ENCODE measurements around the gene ZNF223.

The ZNF223 gene

DNA sequence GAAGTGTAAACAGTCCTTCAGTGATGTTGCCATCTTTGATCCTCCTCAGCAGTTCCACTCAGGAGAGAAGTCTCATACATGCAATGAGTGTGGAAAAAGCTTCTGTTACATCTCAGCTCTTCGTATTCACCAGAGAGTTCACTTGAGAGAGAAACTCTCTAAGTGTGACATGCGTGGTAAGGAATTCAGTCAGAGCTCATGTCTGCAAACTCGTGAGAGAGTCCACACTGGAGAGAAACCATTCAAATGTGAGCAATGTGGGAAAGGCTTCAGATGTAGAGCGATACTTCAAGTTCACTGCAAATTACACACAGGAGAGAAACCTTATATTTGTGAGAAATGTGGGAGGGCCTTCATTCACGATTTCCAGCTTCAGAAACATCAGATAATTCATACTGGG lies 41.4 kb upstream of the ZNF223 start:
- TF ChIP-seq, protein P1, sequence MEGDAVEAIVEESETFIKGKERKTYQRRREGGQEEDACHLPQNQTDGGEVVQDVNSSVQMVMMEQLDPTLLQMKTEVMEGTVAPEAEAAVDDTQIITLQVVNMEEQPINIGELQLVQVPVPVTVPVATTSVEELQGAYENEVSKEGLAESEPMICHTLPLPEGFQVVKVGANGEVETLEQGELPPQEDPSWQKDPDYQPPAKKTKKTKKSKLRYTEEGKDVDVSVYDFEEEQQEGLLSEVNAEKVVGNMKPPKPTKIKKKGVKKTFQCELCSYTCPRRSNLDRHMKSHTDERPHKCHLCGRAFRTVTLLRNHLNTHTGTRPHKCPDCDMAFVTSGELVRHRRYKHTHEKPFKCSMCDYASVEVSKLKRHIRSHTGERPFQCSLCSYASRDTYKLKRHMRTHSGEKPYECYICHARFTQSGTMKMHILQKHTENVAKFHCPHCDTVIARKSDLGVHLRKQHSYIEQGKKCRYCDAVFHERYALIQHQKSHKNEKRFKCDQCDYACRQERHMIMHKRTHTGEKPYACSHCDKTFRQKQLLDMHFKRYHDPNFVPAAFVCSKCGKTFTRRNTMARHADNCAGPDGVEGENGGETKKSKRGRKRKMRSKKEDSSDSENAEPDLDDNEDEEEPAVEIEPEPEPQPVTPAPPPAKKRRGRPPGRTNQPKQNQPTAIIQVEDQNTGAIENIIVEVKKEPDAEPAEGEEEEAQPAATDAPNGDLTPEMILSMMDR (IDR thresholded peaks at IDR 0.05; ENCODE audit: control insufficient read depth, insufficient read depth, low read depth, low read length, missing control alignments) = no peak
- H3K4me3 ChIP-seq (ENCODE audit: control insufficient read depth, low read depth, low read length) = no peak overlapping the region
- no peak for DNase-seq (ENCODE audit: low read depth)

DNA sequence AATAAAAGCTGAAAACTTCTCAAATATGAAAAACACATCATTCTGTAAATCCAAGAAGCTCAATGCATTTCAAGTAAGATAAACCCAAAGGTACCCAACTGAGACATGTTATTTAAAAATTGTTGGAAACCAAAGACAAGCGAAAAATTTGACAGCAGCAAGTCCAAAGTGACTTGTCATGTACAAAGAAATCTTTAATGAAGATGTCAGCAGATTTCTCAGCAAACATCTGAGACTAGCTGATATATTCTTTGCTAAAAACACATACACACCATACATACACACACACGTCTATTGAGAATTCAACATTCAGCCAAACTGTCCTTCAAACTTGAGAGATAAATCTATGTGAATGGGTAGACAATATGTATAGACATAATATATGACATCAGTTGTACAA lies 32.3 kb upstream of the ZNF223 start:
- no peak for DNase-seq (ENCODE audit: low read depth)
- TF ChIP-seq, protein P1 (IDR thresholded peaks at IDR 0.05; ENCODE audit: control insufficient read depth, insufficient read depth, low read depth, low read length, missing control alignments) = no peak

DNA sequence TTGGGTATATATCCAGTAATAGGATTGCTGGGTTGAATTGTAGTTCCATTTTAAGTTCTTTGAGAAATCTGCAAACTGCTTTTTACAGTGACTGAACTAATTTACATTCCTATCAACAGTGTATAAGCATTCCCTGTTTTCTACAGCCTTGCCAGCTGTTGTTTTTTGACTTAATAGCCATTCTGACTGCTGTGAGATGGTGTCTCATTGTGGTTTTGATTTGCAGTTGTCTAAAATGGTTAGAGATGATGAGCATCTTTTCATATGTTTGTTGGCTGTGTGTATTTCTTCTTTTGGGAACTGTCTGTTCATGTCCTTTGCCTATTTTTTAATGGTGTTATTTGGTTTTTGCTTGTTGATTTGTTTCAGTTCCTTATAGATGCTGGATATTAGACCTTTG lies 30.6 kb upstream of the ZNF223 start:
- TF ChIP-seq, protein P1 (IDR thresholded peaks at IDR 0.05; ENCODE audit: control insufficient read depth, insufficient read depth, low read depth, low read length, missing control alignments) = no peak
- no peak for DNase-seq (ENCODE audit: low read depth)
- H3K4me3 ChIP-seq (ENCODE audit: control insufficient read depth, low read depth, low read length) = no peak overlapping the region

More for the DNA sequence above, 32.3 kb upstream of the ZNF223 start:
- no peak overlapping the region for H3K4me3 ChIP-seq (ENCODE audit: control insufficient read depth, low read depth, low read length)

DNA sequence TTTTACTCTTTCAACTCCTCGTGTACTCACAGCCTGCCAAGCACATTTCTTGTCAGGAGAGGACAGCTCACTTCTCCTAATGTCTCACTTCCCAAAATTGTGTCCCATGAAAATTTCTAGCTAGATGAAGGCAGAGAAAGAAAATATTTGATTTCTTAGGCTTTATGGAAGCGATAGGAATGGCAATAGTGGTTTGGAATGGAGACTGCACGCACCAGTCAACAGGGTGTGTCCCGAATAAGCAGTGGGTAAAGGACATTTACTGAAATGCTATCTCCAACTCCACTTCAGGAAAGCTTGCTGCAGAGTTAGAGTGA lies 27.0 kb upstream of the ZNF223 start:
- peak overlapping the region; percentile 95 for H3K4me3 ChIP-seq (ENCODE audit: control insufficient read depth, low read depth, low read length)
- TF ChIP-seq, protein P1 (IDR thresholded peaks at IDR 0.05; ENCODE audit: control insufficient read depth, insufficient read depth, low read depth, low read length, missing control alignments) = no peak
- DNase-seq (ENCODE audit: low read depth) = no peak

DNA sequence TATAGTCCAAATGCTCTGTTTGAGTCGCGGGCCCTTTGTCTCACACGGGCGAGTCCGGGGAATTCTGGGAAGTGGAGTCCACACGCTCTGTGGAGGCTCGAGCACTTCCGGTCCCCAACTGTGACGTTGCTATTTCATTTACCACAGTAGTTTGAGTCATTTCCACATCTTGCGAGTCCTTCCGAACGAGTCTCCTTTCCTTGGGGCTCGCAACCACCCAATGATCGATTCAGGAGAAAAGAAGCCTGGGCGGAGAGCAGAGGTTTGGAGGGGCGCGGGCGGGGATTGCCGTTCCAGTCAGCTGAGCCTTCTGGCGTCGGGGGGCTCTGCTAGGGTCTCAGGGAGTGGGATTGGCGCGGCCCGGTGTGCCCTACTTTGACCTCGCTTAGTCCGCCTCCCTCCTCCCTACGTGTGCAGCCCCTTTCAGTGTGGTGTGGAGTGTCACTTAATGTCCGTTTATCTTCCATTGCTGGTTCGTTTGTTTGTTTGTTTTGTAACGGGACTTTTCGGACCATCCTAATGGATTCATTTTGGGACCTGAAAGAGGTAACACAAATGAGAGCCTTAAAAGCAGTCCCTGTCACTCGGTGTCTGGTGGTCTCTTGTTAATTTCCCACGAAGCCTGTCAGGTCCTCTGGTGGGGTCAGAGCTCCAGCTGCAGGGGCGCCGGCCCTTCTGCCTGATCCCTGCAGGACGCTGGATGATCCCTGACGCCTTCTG lies 26.5 kb upstream of the ZNF223 start, which contains the start of gene ZNF222:
ZNF222 (plus strand) TSS at position 163 of the 720 bp plus-strand sequence; CDS start at position 221, 58 bp downstream.
- DNase-seq (ENCODE audit: low read depth) = peak; percentile 44
- TF ChIP-seq, protein P1 (IDR thresholded peaks at IDR 0.05; ENCODE audit: control insufficient read depth, insufficient read depth, low read depth, low read length, missing control alignments) = no peak
- H3K4me3 ChIP-seq (ENCODE audit: control insufficient read depth, low read depth, low read length) = peak within 1 kb of the TSS; percentile 95

DNA sequence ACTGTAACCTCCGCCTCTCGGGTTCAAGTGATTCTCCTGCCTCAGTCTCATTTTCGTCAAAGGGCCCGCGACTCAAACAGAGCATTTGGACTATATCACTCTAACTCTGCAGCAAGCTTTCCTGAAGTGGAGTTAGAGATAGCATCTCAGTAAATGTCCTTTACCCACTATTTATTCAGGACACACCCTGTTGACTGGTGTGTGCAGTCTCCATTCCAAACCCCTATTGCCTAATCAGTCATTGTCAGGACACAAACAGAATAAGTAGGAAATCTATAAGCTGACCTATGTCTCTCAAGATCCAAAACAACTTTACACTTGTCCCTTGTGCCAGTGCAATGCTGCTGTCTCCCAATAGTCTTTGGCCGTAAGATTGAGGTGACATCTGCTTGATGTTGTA lies 25.2 kb upstream of the ZNF223 start:
- no peak for DNase-seq (ENCODE audit: low read depth)
- TF ChIP-seq, protein P1 (IDR thresholded peaks at IDR 0.05; ENCODE audit: control insufficient read depth, insufficient read depth, low read depth, low read length, missing control alignments) = no peak
- H3K4me3 ChIP-seq (ENCODE audit: control insufficient read depth, low read depth, low read length) = no peak overlapping the region

All from AG09309 (cell line).